GM23338 (cell line): ENCODE measurements around the gene HK2. TPM values are rescaled to one million over a fixed set of nuclear protein-coding genes. Genes with fewer than 3 reads are reported as not detected.

Source experiments
- ATAC-seq: fragments of 200-7000 bp; cut with Tn5 transposase; 3 replicates; pipeline ENCODE4 v1.9.1; 2020
- DNase-seq: peaks from one replicate; pipeline ENCODE4 v3.0.0-alpha.2; 2015; ENCODE audit warnings: low spot score
- H2AFZ ChIP-seq: fragments of 200-600 bp; sonication (generic); 2 replicates; pipeline ENCODE4 v1.8.0; 2016; ENCODE audit warnings: antibody characterized with exemption, mild to moderate bottlenecking, moderate library complexity
- H3F3A ChIP-seq: fragments of 200-600 bp; sonication (generic); replicated peaks from 2 replicates; pipeline ENCODE4 v1.8.0; 2017; ENCODE audit warnings: antibody characterized with exemption, mixed run types, low read depth
- H3K27ac ChIP-seq: fragments of 200-600 bp; sonication (generic); 2 replicates; pipeline ENCODE4 v1.6.1; 2016; ENCODE audit warnings: low read depth
- H3K27me3 ChIP-seq: fragments of 200-600 bp; sonication (generic); 2 replicates; pipeline ENCODE4 v1.8.0; 2016; ENCODE audit warnings: mild to moderate bottlenecking, mixed run types, moderate library complexity; ENCODE audit not compliant: insufficient read depth
- H3K36me3 ChIP-seq: fragments of 200-600 bp; sonication (generic); 2 replicates; pipeline ENCODE4 v1.8.0; 2016; ENCODE audit warnings: mild to moderate bottlenecking; ENCODE audit not compliant: insufficient read depth
- H3K4me1 ChIP-seq: fragments of 200-600 bp; sonication (generic); 2 replicates; pipeline ENCODE4 v1.8.0; 2016; ENCODE audit warnings: mild to moderate bottlenecking, moderate library complexity; ENCODE audit not compliant: insufficient read depth
- H3K4me2 ChIP-seq: fragments of 200-600 bp; sonication (generic); 2 replicates; pipeline ENCODE4 v1.7.1; 2017; ENCODE audit warnings: mixed run types
- H3K4me3 ChIP-seq: fragments of 200-600 bp; sonication (generic); 2 replicates; pipeline ENCODE4 v1.6.1; 2016; ENCODE audit warnings: mixed run types
- H3K79me2 ChIP-seq: fragments of 200-600 bp; sonication (generic); replicated peaks from 2 replicates; pipeline ENCODE4 v1.8.0; 2017; ENCODE audit warnings: mild to moderate bottlenecking; ENCODE audit not compliant: insufficient read depth
- H3K9me2 ChIP-seq: fragments of 200-600 bp; sonication (generic); 2 replicates; pipeline ENCODE4 v1.8.0; 2017; ENCODE audit not compliant: insufficient read depth
- H4K20me1 ChIP-seq: fragments of 200-600 bp; sonication (generic); replicated peaks from 2 replicates; pipeline ENCODE4 v1.8.0; 2017; ENCODE audit warnings: mild to moderate bottlenecking; ENCODE audit not compliant: insufficient read depth
- H3K27ac Mint-ChIP-seq: 2 replicates; pipeline ENCODE4 v1.8.0; 2020; ENCODE audit warnings: inconsistent platforms, mild to moderate bottlenecking, moderate library complexity, mixed read lengths
- H3K27me3 Mint-ChIP-seq: 3 replicates; pipeline ENCODE4 v1.8.0; 2022; ENCODE audit warnings: low read depth, mild to moderate bottlenecking, moderate library complexity, mixed read lengths, inconsistent platforms; ENCODE audit not compliant: insufficient read depth, poor library complexity
- H3K36me3 Mint-ChIP-seq: 3 replicates; pipeline ENCODE4 v1.8.0; 2021; ENCODE audit warnings: low read depth, mild to moderate bottlenecking, inconsistent platforms, moderate library complexity, mixed read lengths
- H3K4me1 Mint-ChIP-seq: 3 replicates; pipeline ENCODE4 v1.8.0; 2020; ENCODE audit warnings: mild to moderate bottlenecking, inconsistent platforms, mixed read lengths
- H3K4me3 Mint-ChIP-seq: 3 replicates; pipeline ENCODE4 v1.8.0; 2021; ENCODE audit warnings: moderate library complexity, mild to moderate bottlenecking, inconsistent platforms, mixed read lengths
- H3K9me3 Mint-ChIP-seq: 3 replicates; pipeline ENCODE4 v1.8.0; 2020; ENCODE audit warnings: moderate library complexity, mild to moderate bottlenecking, inconsistent platforms, mixed read lengths
- CREB1 ChIP-seq: fragments of 250-450 bp; sonication (Bioruptor Pico); IDR thresholded peaks from 2 replicates; pipeline ENCODE4 v1.5.0; 2020; ENCODE audit warnings: low read depth, mild to moderate bottlenecking, moderate library complexity
- CTCF ChIP-seq, 2 experiments: fragments of 200-600 bp in 1 of 2; sonication (generic) in 1 of 2; conservative IDR thresholded peaks; 2 replicates each; pipeline versions ENCODE4 v1.5.1 to v1.6.1; 2016 to 2017; ENCODE audit warnings: antibody characterized with exemption in 2 of 2, low read depth in 2 of 2, mild to moderate bottlenecking in 2 of 2, moderate library complexity in 1 of 2
- ETS1 ChIP-seq: IDR thresholded peaks from 2 replicates; pipeline ENCODE4 v1.6.1; 2016; ENCODE audit warnings: antibody characterized with exemption
- EZH2phosphoT487 ChIP-seq: fragments of 200-600 bp; sonication (generic); IDR thresholded peaks from one replicate; pipeline ENCODE4 v1.8.1; 2018; ENCODE audit warnings: antibody characterized with exemption; ENCODE audit not compliant: unreplicated experiment
- JUNB ChIP-seq: IDR thresholded peaks from one replicate; pipeline ENCODE4 v1.6.1; 2016; ENCODE audit warnings: antibody characterized with exemption; ENCODE audit not compliant: unreplicated experiment
- NANOG ChIP-seq: IDR thresholded peaks from 2 replicates; pipeline ENCODE4 v1.6.1; 2016; ENCODE audit warnings: antibody characterized with exemption, borderline replicate concordance
- POLR2AphosphoS5 ChIP-seq: IDR thresholded peaks from 2 replicates; pipeline ENCODE4 v1.6.1; 2016; ENCODE audit warnings: antibody characterized with exemption, low read depth
- REST ChIP-seq: IDR thresholded peaks from one replicate; pipeline ENCODE4 v1.6.1; 2018; ENCODE audit warnings: antibody characterized with exemption; ENCODE audit not compliant: unreplicated experiment
- STAT1 ChIP-seq: IDR thresholded peaks from one replicate; pipeline ENCODE4 v1.6.1; 2016; ENCODE audit warnings: antibody characterized with exemption; ENCODE audit not compliant: unreplicated experiment
- ZNF114 ChIP-seq: fragments of 250-450 bp; sonication (Bioruptor Pico); IDR thresholded peaks from 2 replicates; pipeline ENCODE4 v1.5.0; 2020; ENCODE audit warnings: mild to moderate bottlenecking, moderate library complexity
- ZNF331 ChIP-seq: fragments of 250-450 bp; sonication (Bioruptor Pico); IDR thresholded peaks from 2 replicates; pipeline ENCODE4 v1.5.0; 2020; ENCODE audit warnings: low read depth, mild to moderate bottlenecking, moderate library complexity
- polyA plus RNA-seq: library from polyadenylated mRNA; unstranded; fragments of >200 nt; fragmentation: Nextera tagmentation; extraction: Ambion mirVana; gene quantifications from 2 replicates; pipeline ENCODE4 v1.2.1, GENCODE V29; 2016
- total RNA-seq: library from RNA; depleted of rRNA; stranded (reverse); fragments of >200 nt; shearing (Covaris generic); gene quantifications from 2 replicates; pipeline ENCODE4 v1.2.3, GENCODE V29; 2014

HK2 gene
- total and polyA plus RNA-seq, 2 experiments from 2014 or later, result 23.2 to 54.7 TPM

GRCh38 chr2:74869517-74869916 lies 35.6 kb downstream of the HK2 start:
- Mint-ChIP-seq H3K4me1 (peaks cover 31% of the 10 kb centered on the region), H3K27me3 (no peaks in the 10 kb centered on the region), H3K27ac (peak overlapping the region; percentile 48; the same call in 1 of the 2 replicates), H3K9me3 (no peaks in the 10 kb centered on the region), H3K4me3 (no peak overlapping the region), H3K36me3 (peaks cover 80% of the 10 kb centered on the region)
- Histone ChIP-seq H3K4me1 (peaks cover 7% of the 10 kb centered on the region; the same call in 1 of the 2 replicates), H3K9me2 (no peaks in the 10 kb centered on the region; the same call in 1 of the 2 replicates), H2AFZ (no peak overlapping the region), H3K27me3 (no peaks in the 10 kb centered on the region), H3K79me2 (peaks cover 62% of the 10 kb centered on the region), H3K4me2 (no peak overlapping the region), H3K27ac (no peak overlapping the region), H3K36me3 (peaks cover 14% of the 10 kb centered on the region), H3K4me3 (no peak overlapping the region), H3F3A (no peaks in the 10 kb centered on the region), H4K20me1 (peaks cover 18% of the 10 kb centered on the region)
- TF ChIP-seq ZNF114 (CRISPR knock-in tag) (no peak), CREB1 (CRISPR knock-in tag) (no peak), ETS1 (no peak), CTCF (conservative IDR thresholded peaks at IDR 0.05; ENCODE audit: low read depth in 2 of 2) (no peak), EZH2phosphoT487 (no peak), STAT1 (no peak), JUNB (no peak), ZNF331 (CRISPR knock-in tag) (no peak), POLR2AphosphoS5 (no peak)
- no peak for ATAC-seq
- DNase-seq, result no peak

GRCh38 chr2:74870951-74871350 lies 37.0 kb downstream of the HK2 start:
- no peaks in the 10 kb centered on the region; the same call in 1 of the 2 replicates for H3K4me1 ChIP-seq
- peaks cover 16% of the 10 kb centered on the region for H4K20me1 ChIP-seq
- ATAC-seq (no peak), DNase-seq (no peak)
- no peaks in the 10 kb centered on the region for H3K9me2 ChIP-seq
- peaks cover 48% of the 10 kb centered on the region for H3K79me2 ChIP-seq
- Mint-ChIP-seq H3K36me3 (peaks cover 87% of the 10 kb centered on the region), H3K27me3 (no peaks in the 10 kb centered on the region), H3K4me1 (peaks cover 26% of the 10 kb centered on the region), H3K27ac (no peak overlapping the region), H3K4me3 (no peak overlapping the region), H3K9me3 (no peaks in the 10 kb centered on the region)
- H3K27ac ChIP-seq, result no peak overlapping the region
- H2AFZ ChIP-seq, result no peak overlapping the region
- H3K4me3 ChIP-seq, result no peak overlapping the region
- H3K36me3 ChIP-seq, result peaks cover 20% of the 10 kb centered on the region
- H3K4me2 ChIP-seq, result no peak overlapping the region
- H3K27me3 ChIP-seq, result no peaks in the 10 kb centered on the region
- no peaks in the 10 kb centered on the region for H3F3A ChIP-seq
- no peak for TF ChIP-seq JUNB
- TF ChIP-seq EZH2phosphoT487, result no peak
- TF ChIP-seq ZNF114 (CRISPR knock-in tag), result no peak
- no peak for TF ChIP-seq CTCF (conservative IDR thresholded peaks at IDR 0.05; ENCODE audit: low read depth in 2 of 2)
- no peak for TF ChIP-seq REST
- no peak for TF ChIP-seq NANOG
- TF ChIP-seq STAT1, result no peak
- no peak for TF ChIP-seq CREB1 (CRISPR knock-in tag)
